GM12892 (cell line): ENCODE results near the gene LIN7A.

ENCODE experiments used
- DNase-seq: peaks from one replicate; pipeline ENCODE4 v3.0.0; 2011; ENCODE audit not compliant: insufficient read length
- FAIRE-seq: peaks from 2 replicates; lab custom pipeline; 2011; peaks lifted over from hg19 to GRCh38; lab: Jason Lieb, UNC
- POLR2A ChIP-seq: IDR thresholded peaks from 2 replicates; pipeline ENCODE4 v1.6.1; 2011; ENCODE audit warnings: low read depth, low read length, control low read depth
- POLR2AphosphoS5 ChIP-seq: IDR thresholded peaks from 2 replicates; pipeline ENCODE4 v1.6.1; 2011; ENCODE audit warnings: low read depth, low read length, control low read depth
- TAF1 ChIP-seq: IDR thresholded peaks from 2 replicates; pipeline ENCODE4 v1.6.1; 2011; ENCODE audit warnings: low read depth, mild to moderate bottlenecking, control low read depth, low read length, borderline replicate concordance

The LIN7A gene

DNA sequence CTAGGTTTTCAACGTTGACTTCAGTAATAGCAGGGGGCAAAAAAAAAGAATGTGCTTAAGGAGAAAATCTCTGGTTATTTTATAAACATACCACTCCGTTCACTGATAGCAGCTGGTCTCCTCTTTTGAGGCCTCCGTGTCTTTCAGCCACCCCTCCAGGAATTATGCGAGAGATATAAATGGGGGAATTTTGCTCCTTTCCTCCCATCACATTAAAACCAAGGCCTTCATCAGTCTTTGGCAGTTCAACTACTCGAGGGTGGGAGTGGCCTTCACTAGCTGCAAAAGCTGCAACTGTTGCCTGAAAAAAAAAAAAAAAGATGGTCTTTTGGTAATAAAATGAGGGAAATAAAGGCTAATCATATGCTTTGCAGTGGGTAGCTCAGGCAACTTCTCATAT is 92.1 kb downstream of the LIN7A start:
- FAIRE-seq, result no peak
- TF ChIP-seq POLR2A, result no peak
- no peak for TF ChIP-seq POLR2AphosphoS5
- no peak for TF ChIP-seq TAF1
- no peak for DNase-seq

DNA sequence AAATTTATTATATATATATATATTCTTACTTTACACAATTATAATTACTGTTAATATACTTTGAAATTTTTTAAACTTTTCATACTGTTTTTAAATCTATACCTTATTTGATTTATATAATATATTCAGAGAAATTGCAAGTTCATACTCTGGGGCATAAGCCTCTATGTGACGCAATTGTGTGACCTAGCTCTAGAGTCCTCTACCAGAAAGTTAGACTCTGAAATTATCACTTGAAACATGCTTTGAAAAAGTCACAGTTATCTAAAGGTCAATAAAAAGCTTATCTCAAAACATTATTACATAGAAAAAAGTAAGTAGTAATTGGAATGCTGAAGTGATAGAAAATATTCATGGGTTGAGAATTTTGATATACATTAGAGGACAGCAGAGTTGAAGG is 93.8 kb downstream of the LIN7A start:
- no peak for TF ChIP-seq POLR2AphosphoS5
- TF ChIP-seq POLR2A, result no peak
- no peak for TF ChIP-seq TAF1
- DNase-seq (no peak), FAIRE-seq (no peak)

DNA sequence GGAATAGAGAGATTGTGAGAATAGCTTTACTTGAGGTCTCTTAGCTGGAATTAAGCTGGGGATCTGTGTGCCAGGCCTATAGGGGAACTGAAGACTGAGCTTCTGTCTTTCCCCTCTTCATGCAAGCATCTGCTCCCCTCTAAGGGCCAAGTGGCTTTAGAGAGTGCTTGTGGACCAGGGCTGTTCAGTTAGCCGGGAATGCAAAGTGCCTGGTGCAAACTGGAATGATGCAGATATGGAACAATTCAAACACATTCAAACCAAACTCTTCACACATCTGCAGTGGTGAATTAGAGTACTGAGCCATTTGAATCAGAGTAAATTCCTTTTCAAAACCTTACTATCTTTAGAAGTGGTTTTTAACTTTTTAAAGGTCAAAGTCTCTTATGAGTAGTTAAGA is 99.0 kb downstream of the LIN7A start:
- DNase-seq, result no peak
- no peak for FAIRE-seq
- no peak for TF ChIP-seq POLR2A
- TF ChIP-seq TAF1, result no peak
- TF ChIP-seq POLR2AphosphoS5, result no peak

DNA sequence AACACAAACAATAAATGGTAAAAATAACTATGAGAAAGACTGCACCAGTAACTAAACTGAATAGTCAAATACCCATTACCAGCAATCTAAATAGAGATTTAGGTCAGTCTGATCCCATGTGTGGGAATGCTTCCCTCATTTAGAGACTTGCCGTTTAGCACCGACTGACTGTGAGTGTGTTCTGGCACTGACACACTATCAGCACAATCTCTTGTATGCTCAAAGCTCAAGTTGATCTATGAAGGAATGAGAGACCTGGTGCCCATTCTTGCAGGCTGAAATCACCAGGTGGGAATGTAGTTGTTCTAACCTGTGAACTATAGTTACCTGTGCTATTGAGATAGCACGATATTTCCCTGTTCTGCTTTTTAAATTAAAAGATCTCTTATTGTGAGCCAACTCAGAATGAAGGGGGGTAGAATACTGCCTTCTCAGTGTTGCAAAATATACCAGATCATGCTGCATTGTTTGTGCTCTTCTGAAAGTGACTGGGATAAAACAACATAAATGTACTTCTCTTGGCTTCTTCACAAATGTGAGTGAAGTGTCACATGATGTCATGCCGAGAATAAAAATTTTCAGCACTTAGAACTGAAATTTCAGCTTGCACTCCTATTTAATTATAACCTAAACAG is 99.6 kb downstream of the LIN7A start:
- no peak for TF ChIP-seq POLR2AphosphoS5
- no peak for TF ChIP-seq TAF1
- TF ChIP-seq POLR2A, result no peak
- FAIRE-seq (peak; percentile 48), DNase-seq (no peak)

DNA sequence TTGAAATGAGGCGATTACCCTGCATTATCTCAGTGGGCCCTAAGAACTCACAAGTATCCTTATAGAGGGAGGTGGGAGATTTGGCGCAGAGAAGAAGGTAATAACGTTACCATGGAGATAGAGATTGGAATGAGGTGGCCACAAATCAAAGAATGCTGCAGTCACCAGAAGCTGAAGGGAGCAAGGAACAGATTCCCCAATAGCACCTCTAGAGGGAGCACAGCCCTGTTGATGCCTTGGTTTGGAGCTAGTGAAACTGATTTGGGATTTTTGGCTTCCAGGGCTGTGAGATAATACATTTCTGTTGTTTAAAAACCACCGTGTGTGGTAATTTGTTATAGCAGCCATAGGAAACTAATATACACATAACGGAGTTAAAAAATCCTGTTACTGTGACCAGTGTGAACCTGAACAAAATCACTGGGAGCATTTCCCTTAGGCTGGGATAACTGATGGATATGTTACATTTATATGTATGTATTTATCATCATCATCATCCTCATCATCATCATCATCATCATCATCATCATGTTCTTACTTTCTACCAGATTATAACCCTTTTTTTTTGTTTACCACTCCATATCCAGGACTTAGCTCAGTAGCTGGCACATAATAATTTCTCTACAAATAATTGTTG is 100.3 kb downstream of the LIN7A start:
- DNase-seq, result no peak

DNA sequence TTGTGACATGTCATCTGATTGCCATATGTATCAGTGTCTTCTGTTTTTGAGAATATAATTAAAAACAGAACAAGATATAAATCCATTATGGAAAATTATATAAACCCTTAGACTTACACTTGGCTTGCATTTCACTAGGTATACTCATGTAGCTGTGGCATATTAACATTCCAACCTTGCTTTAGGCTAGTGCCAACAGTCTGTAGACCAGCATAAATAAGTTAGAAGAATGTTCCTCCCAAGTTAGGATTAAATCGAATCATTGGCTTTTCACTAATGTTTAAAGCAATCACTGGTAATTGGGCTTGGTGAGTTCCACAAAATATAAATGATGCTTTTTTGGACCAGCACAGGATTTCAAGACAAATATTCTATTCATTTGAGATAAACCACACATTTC is 103.0 kb downstream of the LIN7A start:
- no peak for TF ChIP-seq POLR2A
- TF ChIP-seq TAF1, result no peak
- no peak for DNase-seq
- FAIRE-seq, result no peak

More for the DNA sequence above, 100.3 kb downstream of the LIN7A start:
- TF ChIP-seq TAF1, result no peak
- TF ChIP-seq POLR2A, result no peak
- TF ChIP-seq POLR2AphosphoS5, result no peak
- FAIRE-seq, result peak; percentile 84

DNA sequence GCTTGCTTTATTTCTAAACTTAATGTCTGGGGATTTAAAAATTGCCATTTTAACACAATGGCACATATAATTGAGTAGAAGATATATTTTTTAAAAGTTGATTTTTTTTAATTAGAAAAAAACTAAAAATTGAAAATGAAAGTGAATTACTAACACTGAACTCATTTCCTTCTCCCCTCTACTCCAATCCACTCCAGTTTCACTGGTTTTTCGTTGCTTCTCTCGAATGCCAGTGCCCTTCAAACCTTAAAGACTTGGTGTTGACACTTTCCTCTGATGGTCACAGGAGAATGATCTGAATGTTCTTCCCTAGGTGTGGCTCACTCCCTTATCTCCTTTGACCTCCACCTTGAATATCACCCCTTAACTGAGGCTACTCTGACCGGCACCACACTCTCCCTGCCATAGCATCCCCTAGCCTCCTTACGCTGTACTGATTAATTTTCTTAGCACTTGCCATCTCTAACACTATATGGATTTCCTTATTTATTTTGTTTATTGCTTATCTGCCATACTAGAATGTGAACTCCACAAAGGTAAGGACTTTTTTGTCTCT is 107.1 kb downstream of the LIN7A start:
- TF ChIP-seq TAF1 (no peak), POLR2A (no peak)
- DNase-seq (no peak), FAIRE-seq (no peak)

DNA sequence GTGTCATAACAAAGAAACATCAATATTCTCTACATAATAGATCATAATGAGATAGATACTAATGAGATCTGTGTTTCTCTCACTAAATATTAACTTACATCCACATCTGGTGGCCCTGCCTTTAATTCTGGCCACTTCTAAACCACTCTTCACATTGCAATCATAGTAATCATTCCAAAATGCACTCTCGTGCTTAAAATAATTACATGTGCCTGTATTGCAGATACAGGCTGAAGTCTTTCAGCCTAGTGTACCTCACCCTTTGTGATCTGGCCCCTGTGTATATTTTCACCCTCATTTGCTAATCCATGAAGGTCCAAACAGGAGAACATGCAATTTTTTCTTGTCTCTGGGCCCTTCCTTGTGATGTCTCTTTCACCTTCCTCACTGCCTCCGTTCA is 108.0 kb downstream of the LIN7A start:
- FAIRE-seq, result peak; percentile 5
- TF ChIP-seq POLR2AphosphoS5 (no peak), TAF1 (no peak), POLR2A (no peak)
- no peak for DNase-seq

DNA sequence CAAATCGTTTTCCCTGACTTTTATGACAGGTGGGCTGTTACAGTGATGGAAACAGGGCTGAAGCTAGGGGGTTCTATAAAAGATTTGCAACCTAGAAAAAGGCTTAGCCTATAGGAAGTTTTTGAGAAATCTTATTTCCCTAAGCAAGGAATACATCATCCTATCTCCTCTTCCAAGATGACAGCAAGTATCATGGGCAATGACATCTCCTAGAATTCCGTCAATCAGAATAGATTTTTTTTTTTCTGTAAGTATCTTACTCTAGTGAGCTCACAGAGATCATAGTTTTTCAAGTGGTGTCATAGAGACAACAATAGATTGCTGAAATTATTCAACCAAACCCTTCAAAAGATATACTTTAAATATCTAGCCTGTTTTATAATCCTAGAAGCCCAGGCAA is 112.2 kb downstream of the LIN7A start:
- TF ChIP-seq TAF1 (no peak), POLR2AphosphoS5 (no peak), POLR2A (no peak)
- FAIRE-seq (no peak), DNase-seq (no peak)

DNA sequence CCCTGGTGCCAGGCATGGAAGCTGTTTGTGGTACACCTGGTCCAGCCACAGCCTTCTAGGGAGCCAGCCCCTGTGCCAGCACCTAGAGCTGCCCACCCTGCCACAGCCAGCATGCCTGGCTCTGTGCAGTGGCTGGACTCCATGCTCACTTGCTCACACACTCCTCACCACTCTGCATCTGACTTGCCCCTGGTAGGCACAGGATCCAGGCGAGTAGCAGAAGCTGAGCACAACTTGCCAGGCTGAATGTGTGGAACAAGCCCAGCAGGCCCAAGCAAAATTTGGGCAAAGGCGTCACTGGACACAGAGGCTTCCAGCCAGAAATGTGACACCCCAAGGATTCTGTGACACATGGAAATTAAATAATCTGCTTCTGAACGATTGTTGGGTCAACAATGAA is 114.3 kb downstream of the LIN7A start:
- no peak for DNase-seq
- TF ChIP-seq POLR2AphosphoS5 (no peak), TAF1 (no peak), POLR2A (no peak)
- FAIRE-seq, result no peak

DNA sequence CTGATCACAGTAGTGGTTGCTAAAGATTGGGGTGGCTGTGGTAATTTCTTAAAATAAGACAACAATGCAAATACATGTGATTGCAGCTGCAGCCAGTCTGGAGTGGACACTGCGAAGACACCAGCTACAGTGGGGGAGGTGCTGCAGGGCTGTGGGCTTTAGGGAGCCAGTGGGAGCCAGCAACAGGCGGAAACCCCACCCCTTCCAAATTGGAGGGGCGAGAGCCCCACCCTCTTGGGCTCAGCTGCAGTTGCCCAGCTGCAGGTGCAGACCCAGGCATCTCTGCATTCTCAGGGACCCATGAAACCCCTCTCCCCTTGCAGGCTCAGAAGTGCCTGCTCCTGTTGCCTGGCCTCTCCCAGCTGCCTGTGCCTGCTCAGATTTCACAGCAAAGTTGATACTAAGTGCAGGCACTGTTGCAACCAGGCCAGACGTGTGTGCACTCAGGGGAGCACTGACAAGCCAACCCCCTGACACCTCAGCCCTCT is 116.2 kb downstream of the LIN7A start:
- FAIRE-seq, result no peak
- TF ChIP-seq POLR2A (no peak), TAF1 (no peak), POLR2AphosphoS5 (no peak)
- no peak for DNase-seq

DNA sequence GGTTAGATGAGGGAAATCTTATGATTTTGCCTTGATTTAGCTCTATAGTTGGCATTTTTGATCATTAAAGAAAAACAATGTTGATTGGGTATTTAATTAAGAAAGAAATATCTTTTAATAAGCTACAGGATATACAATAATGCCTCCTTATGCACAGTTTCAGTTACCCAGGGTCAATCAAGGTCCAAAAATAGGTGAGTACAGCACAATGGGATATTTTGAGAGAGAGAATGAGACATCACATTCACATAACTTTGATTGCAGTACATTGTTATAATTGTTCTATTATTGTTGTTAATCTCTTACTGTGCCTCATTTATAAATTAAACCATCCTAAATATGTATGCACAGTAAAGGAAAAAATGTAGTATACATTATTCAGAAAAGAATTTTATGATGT is 118.9 kb downstream of the LIN7A start:
- DNase-seq (no peak), FAIRE-seq (no peak)
- TF ChIP-seq TAF1 (no peak), POLR2A (no peak), POLR2AphosphoS5 (no peak)
